22Rv1 (cell line): Measurements from ENCODE around the gene WDSUB1.

Experiments used
- ZFX ChIP-seq: fragments of 450-650 bp; IDR thresholded peaks from 2 replicates; pipeline ENCODE4 v1.6.1; 2017; ENCODE audit warnings: antibody characterized with exemption, borderline replicate concordance
- TF ChIP-seq, protein P1 (sequence below): fragments of 450-650 bp; IDR thresholded peaks from 2 replicates; pipeline ENCODE4 v1.5.1; 2017; ENCODE audit warnings: mild to moderate bottlenecking

DNA sequence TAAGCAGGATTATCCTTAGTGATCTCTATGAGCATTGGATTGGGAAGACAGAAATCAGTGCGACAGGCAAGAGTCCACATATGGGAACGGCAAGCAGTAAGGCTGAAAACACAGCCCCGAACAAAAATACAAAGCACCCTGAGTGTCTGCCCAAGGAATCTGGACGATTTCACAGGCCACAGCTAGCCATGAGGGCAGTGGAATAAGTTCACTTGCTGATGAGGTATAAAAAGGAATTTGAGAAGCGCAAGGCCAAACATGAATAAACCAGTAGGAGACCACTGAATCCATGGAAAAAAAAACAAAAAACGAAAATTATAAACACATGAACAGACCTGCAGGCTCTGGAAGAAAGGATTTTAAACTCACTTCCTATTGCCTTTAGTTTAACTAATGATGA lies 24.3 kb downstream of the WDSUB1 start:
- TF ChIP-seq, protein P1, sequence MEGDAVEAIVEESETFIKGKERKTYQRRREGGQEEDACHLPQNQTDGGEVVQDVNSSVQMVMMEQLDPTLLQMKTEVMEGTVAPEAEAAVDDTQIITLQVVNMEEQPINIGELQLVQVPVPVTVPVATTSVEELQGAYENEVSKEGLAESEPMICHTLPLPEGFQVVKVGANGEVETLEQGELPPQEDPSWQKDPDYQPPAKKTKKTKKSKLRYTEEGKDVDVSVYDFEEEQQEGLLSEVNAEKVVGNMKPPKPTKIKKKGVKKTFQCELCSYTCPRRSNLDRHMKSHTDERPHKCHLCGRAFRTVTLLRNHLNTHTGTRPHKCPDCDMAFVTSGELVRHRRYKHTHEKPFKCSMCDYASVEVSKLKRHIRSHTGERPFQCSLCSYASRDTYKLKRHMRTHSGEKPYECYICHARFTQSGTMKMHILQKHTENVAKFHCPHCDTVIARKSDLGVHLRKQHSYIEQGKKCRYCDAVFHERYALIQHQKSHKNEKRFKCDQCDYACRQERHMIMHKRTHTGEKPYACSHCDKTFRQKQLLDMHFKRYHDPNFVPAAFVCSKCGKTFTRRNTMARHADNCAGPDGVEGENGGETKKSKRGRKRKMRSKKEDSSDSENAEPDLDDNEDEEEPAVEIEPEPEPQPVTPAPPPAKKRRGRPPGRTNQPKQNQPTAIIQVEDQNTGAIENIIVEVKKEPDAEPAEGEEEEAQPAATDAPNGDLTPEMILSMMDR: no peak
- no peak for TF ChIP-seq ZFX
